Panc1 (cell line): ENCODE measurements around the gene CARD8.

Experiments
- CTCF ChIP-seq: fragments of 450-650 bp; IDR thresholded peaks from 2 replicates; pipeline ENCODE4 v1.5.1; 2017; ENCODE audit warnings: mild to moderate bottlenecking
- POLR2AphosphoS5 ChIP-seq: IDR thresholded peaks from 2 replicates; pipeline ENCODE4 v1.6.1; 2012; ENCODE audit warnings: mild to moderate bottlenecking, low read depth, low read length, moderate library complexity
- REST ChIP-seq, 2 experiments: IDR thresholded peaks; 2 replicates each; pipeline ENCODE4 v1.6.1; 2011 to 2012; ENCODE audit warnings: low read depth in 2 of 2, control low read depth in 1 of 2, low read length in 1 of 2, mild to moderate bottlenecking in 1 of 2, moderate library complexity in 1 of 2; ENCODE audit not compliant: insufficient read depth in 1 of 2
- TCF7L2 ChIP-seq: IDR thresholded peaks from 2 replicates; pipeline ENCODE4 v1.6.1; 2011; ENCODE audit warnings: mild to moderate bottlenecking, low read depth, low read length, inconsistent platforms

GRCh38 chr19:48246101-48246500 lies 9.6 kb downstream of the CARD8 start:
- TF ChIP-seq CTCF, result no peak
- TF ChIP-seq POLR2AphosphoS5, result no peak
- no peak for TF ChIP-seq REST (IDR thresholded peaks at IDR 0.05; ENCODE audit: insufficient read depth in 1 of 2, low read depth in 2 of 2, low read length in 1 of 2)
- TF ChIP-seq TCF7L2, result no peak
